Activated naive CD8-positive, alpha-beta T cell treated with anti-CD3 and anti-CD28 coated beads for 36 hours (primary cell): Measurements from ENCODE around the gene SUSD2. TPM values are rescaled to one million over a fixed set of nuclear protein-coding genes. Genes with fewer than 3 reads are reported as not detected.
"Not testable (repeated sequence)": the region's sequence is repeated elsewhere in the genome, so short reads cannot be mapped to it uniquely, and the experiment has no call there.

ENCODE experiments used
- DNase-seq: peaks from one replicate; pipeline ENCODE4 v3.0.0; 2021
- H3K27ac Mint-ChIP-seq: one replicate; pipeline ENCODE4 v1.8.0; 2022; ENCODE audit warnings: mild to moderate bottlenecking, moderate library complexity, mixed read lengths
- H3K27me3 Mint-ChIP-seq: one replicate; pipeline ENCODE4 v1.8.0; 2022; ENCODE audit warnings: mild to moderate bottlenecking, mixed read lengths
- H3K36me3 Mint-ChIP-seq: one replicate; pipeline ENCODE4 v1.8.0; 2021; ENCODE audit warnings: mild to moderate bottlenecking, mixed read lengths
- H3K4me1 Mint-ChIP-seq: one replicate; pipeline ENCODE4 v1.8.0; 2021; ENCODE audit warnings: mixed read lengths
- H3K4me3 Mint-ChIP-seq: one replicate; pipeline ENCODE4 v1.8.0; 2022; ENCODE audit warnings: mild to moderate bottlenecking, moderate library complexity, mixed read lengths
- H3K9me3 Mint-ChIP-seq: one replicate; pipeline ENCODE4 v1.8.0; 2022; ENCODE audit warnings: mixed read lengths
- total RNA-seq, 2 experiments: library from RNA; stranded (reverse); gene quantifications; one replicate each; pipeline ENCODE4 v1.2.3, GENCODE V29; 2021

The SUSD2 gene
- total RNA-seq, 2 experiments from 2014 or later: 0.56 to 0.80 TPM

- H3K27ac Mint-ChIP-seq: peak overlapping the region; percentile 30
- H3K4me1 Mint-ChIP-seq: peaks cover 15% of the 10 kb centered on the region
- no peak for DNase-seq
- H3K9me3 Mint-ChIP-seq: no peaks in the 10 kb centered on the region
- no peaks in the 10 kb centered on the region for H3K27me3 Mint-ChIP-seq
- H3K36me3 Mint-ChIP-seq: no peaks in the 10 kb centered on the region
- no peak overlapping the region for H3K4me3 Mint-ChIP-seq
These were observed 26.2 kb downstream of the SUSD2 start for GRCh38 chr22:24207264-24208011.

- DNase-seq: no peak
- H3K27me3 Mint-ChIP-seq: no peaks in the 10 kb centered on the region
- peak overlapping the region; percentile 22 for H3K27ac Mint-ChIP-seq
- no peaks in the 10 kb centered on the region for H3K36me3 Mint-ChIP-seq
- H3K9me3 Mint-ChIP-seq: no peaks in the 10 kb centered on the region
- H3K4me1 Mint-ChIP-seq: peaks cover 15% of the 10 kb centered on the region
- H3K4me3 Mint-ChIP-seq: no peak overlapping the region
These were observed 26.9 kb downstream of the SUSD2 start for GRCh38 chr22:24208012-24208749.

GRCh38 chr22:24209016-24209415 is 27.7 kb downstream of the SUSD2 start:
- Mint-ChIP-seq H3K36me3 (no peaks in the 10 kb centered on the region), H3K9me3 (no peaks in the 10 kb centered on the region), H3K27ac (no peak overlapping the region), H3K27me3 (no peaks in the 10 kb centered on the region), H3K4me3 (no peak overlapping the region), H3K4me1 (peaks cover 15% of the 10 kb centered on the region)
- no peak for DNase-seq

GRCh38 chr22:24209687-24210086 is 28.4 kb downstream of the SUSD2 start:
- H3K9me3 Mint-ChIP-seq: no peaks in the 10 kb centered on the region
- no peak overlapping the region for H3K27ac Mint-ChIP-seq
- H3K36me3 Mint-ChIP-seq: no peaks in the 10 kb centered on the region
- H3K4me3 Mint-ChIP-seq: no peak overlapping the region
- no peak for DNase-seq
- no peaks in the 10 kb centered on the region for H3K27me3 Mint-ChIP-seq
- H3K4me1 Mint-ChIP-seq: peaks cover 15% of the 10 kb centered on the region

GRCh38 chr22:24210409-24210808 is 29.1 kb downstream of the SUSD2 start:
- H3K27me3 Mint-ChIP-seq, H3K9me3 Mint-ChIP-seq, H3K4me3 Mint-ChIP-seq, DNase-seq, H3K36me3 Mint-ChIP-seq, H3K27ac Mint-ChIP-seq: not testable (repeated sequence)
- H3K4me1 Mint-ChIP-seq: peaks cover 15% of the 10 kb centered on the region

- H3K36me3 Mint-ChIP-seq, H3K9me3 Mint-ChIP-seq, H3K27ac Mint-ChIP-seq, H3K4me3 Mint-ChIP-seq, DNase-seq, H3K27me3 Mint-ChIP-seq: not testable (repeated sequence)
- peaks cover 17% of the 10 kb centered on the region for H3K4me1 Mint-ChIP-seq
These were observed 30.4 kb downstream of the SUSD2 start for GRCh38 chr22:24211716-24212115.

GRCh38 chr22:24213111-24213510 is 31.8 kb downstream of the SUSD2 start:
- H3K4me3 Mint-ChIP-seq, H3K9me3 Mint-ChIP-seq, H3K27ac Mint-ChIP-seq, H3K36me3 Mint-ChIP-seq, DNase-seq, H3K4me1 Mint-ChIP-seq, H3K27me3 Mint-ChIP-seq: not testable (repeated sequence)

GRCh38 chr22:24214467-24215285 is 33.4 kb downstream of the SUSD2 start:
- H3K4me3 Mint-ChIP-seq: no peak overlapping the region
- H3K27me3 Mint-ChIP-seq: no peaks in the 10 kb centered on the region
- no peak for DNase-seq
- H3K9me3 Mint-ChIP-seq: no peaks in the 10 kb centered on the region
- no peaks in the 10 kb centered on the region for H3K36me3 Mint-ChIP-seq
- H3K4me1 Mint-ChIP-seq: peaks cover 4% of the 10 kb centered on the region
- H3K27ac Mint-ChIP-seq: no peak overlapping the region

- Mint-ChIP-seq H3K27ac (no peak overlapping the region), H3K9me3 (no peaks in the 10 kb centered on the region), H3K36me3 (no peaks in the 10 kb centered on the region), H3K4me3 (no peak overlapping the region), H3K27me3 (no peaks in the 10 kb centered on the region), H3K4me1 (peaks cover 4% of the 10 kb centered on the region)
- DNase-seq: peak; percentile 26
These were observed 35.4 kb downstream of the SUSD2 start for GRCh38 chr22:24216541-24217209.

GRCh38 chr22:24217384-24217783 is 36.1 kb downstream of the SUSD2 start:
- no peaks in the 10 kb centered on the region for H3K36me3 Mint-ChIP-seq
- peaks cover 4% of the 10 kb centered on the region for H3K4me1 Mint-ChIP-seq
- H3K27ac Mint-ChIP-seq: no peak overlapping the region
- H3K4me3 Mint-ChIP-seq: no peak overlapping the region
- H3K27me3 Mint-ChIP-seq: no peaks in the 10 kb centered on the region
- DNase-seq: no peak
- H3K9me3 Mint-ChIP-seq: no peaks in the 10 kb centered on the region

- Mint-ChIP-seq H3K27ac (no peak overlapping the region), H3K27me3 (no peaks in the 10 kb centered on the region)
- DNase-seq: no peak
These were observed 38.5 kb downstream of the SUSD2 start for GRCh38 chr22:24219750-24220149.

GRCh38 chr22:24224468-24224867 is 43.2 kb downstream of the SUSD2 start:
- Mint-ChIP-seq H3K4me3 (no peak overlapping the region), H3K27me3 (no peaks in the 10 kb centered on the region), H3K9me3 (peaks cover 2% of the 10 kb centered on the region), H3K36me3 (no peaks in the 10 kb centered on the region), H3K27ac (no peak overlapping the region), H3K4me1 (no peaks in the 10 kb centered on the region)
- DNase-seq: no peak

More at GRCh38 chr22:24219750-24220149, 38.5 kb downstream of the SUSD2 start:
- Mint-ChIP-seq H3K9me3 (peaks cover 2% of the 10 kb centered on the region), H3K4me1 (peaks cover 4% of the 10 kb centered on the region), H3K36me3 (no peaks in the 10 kb centered on the region), H3K4me3 (no peak overlapping the region)

- no peak overlapping the region for H3K4me3 Mint-ChIP-seq
- H3K4me1 Mint-ChIP-seq: no peaks in the 10 kb centered on the region
- no peak for DNase-seq
- H3K27me3 Mint-ChIP-seq: no peaks in the 10 kb centered on the region
- H3K9me3 Mint-ChIP-seq: peaks cover 2% of the 10 kb centered on the region
- H3K36me3 Mint-ChIP-seq: no peaks in the 10 kb centered on the region
- H3K27ac Mint-ChIP-seq: no peak overlapping the region
These were observed 43.8 kb downstream of the SUSD2 start for GRCh38 chr22:24225044-24225601.

- Mint-ChIP-seq H3K4me3 (no peak overlapping the region), H3K27me3 (no peaks in the 10 kb centered on the region), H3K4me1 (no peaks in the 10 kb centered on the region), H3K27ac (no peak overlapping the region), H3K9me3 (peaks cover 2% of the 10 kb centered on the region), H3K36me3 (no peaks in the 10 kb centered on the region)
- no peak for DNase-seq
These were observed 44.7 kb downstream of the SUSD2 start for GRCh38 chr22:24225951-24226350.
